C4-2B (cell line): Measurements from ENCODE around the gene GSK3B.
A peak's percentile ranks its signal among the peaks of the same experiment; 100 is the strongest.

Experiments
- H3K27ac ChIP-seq: fragments of 450-650 bp; 2 replicates; pipeline ENCODE4 v1.5.1; 2017
- CTCF ChIP-seq: fragments of 450-650 bp; conservative IDR thresholded peaks from 2 replicates; pipeline ENCODE4 v1.5.1; 2017; ENCODE audit warnings: mild to moderate bottlenecking
- ZFX ChIP-seq: fragments of 450-650 bp; IDR thresholded peaks from 2 replicates; pipeline ENCODE4 v1.6.1; 2017

GSK3B gene

DNA sequence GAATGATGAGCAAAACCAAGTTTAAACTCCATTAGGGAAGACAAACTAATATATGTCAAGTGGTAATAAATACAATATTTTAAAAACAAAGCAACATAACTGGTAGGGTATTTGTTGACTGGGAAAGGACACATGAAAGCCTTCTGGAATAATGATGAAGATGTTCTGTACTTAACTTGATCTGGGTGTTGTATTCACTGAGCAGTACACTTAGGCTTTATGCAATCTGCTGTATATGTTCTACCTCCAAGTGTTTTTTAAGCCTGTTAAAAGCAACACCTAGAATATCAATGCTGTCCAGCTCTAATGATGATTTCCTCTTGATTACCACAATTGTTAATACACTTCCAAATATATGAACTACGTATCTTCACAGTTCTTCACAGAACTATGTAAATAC lies 46.6 kb downstream of the GSK3B start:
- H3K27ac ChIP-seq: no peak overlapping the region
- TF ChIP-seq CTCF: no peak
- TF ChIP-seq ZFX: no peak

DNA sequence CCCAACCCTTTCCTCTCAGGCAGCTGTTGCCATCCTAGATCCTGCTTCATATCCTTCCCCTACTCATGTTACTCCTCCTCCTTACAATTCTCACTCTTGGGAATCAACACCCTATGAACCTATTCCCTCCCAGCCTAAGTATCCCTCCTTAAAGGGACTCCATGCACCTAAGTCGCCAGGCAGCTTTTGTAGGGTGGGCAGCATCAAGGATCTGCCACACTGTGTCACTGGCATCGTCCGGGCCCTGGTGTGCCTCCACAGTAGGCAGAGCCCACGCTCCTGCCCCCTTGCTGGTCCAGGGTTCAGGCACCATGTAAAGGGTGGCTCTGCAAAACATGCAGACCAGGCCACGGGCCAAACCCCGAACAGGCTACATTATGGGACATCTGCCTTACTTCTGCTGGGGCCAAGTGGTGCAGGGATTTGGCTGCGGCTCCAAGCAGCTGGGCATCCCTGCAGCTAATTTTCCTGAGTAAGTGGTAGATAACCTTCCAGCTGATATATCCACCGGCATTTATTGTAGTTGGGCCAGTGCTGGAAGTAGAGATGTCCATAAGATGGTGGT lies 53.4 kb downstream of the GSK3B start:
- no peak overlapping the region for H3K27ac ChIP-seq
- TF ChIP-seq ZFX (no peak), CTCF (no peak)

- TF ChIP-seq ZFX (no peak), CTCF (peak; percentile 22)
- no peak overlapping the region for H3K27ac ChIP-seq
Observed at GRCh38 chr3:120039642-120040610, 54.3 kb downstream of the GSK3B start.

DNA sequence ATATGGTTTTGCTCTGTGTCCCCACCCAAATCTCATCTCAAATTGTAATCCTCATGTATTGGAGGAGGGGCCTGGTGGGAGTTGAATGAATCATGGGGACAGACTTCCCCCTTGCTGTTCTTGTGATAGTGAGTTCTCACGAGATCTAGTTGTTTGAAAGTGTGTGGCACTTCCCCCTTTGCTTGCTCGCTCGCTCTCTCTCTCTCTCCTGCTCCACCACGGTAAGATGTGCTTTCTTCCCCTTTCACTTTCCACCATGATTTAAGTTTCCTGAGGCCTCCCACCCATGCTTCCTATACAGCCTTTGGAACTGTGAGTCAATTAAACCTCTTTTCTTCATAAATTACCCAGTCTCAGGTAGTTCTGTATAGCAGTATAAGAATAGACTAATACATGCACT lies 60.7 kb downstream of the GSK3B start:
- no peak overlapping the region for H3K27ac ChIP-seq
- TF ChIP-seq ZFX (no peak), CTCF (no peak)

DNA sequence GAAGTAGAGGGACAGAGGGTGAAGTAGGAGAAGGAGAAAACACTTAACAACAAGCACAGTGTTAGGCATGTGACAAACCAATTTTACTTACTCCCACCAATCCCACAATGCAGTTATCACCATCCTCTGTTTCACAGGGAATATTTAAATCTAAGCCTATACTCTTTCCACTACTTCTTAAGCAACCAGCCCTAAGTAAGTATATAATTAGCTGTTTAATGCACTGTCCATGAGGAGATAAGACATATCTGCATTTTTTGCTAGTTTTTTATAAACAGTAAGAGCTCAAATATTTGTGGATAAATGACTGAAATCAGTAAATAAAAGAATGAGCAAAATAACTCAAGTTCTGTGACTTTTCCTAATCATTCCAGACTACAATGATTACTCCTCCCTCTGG lies 62.7 kb downstream of the GSK3B start:
- TF ChIP-seq CTCF (no peak), ZFX (no peak)
- no peak overlapping the region for H3K27ac ChIP-seq

DNA sequence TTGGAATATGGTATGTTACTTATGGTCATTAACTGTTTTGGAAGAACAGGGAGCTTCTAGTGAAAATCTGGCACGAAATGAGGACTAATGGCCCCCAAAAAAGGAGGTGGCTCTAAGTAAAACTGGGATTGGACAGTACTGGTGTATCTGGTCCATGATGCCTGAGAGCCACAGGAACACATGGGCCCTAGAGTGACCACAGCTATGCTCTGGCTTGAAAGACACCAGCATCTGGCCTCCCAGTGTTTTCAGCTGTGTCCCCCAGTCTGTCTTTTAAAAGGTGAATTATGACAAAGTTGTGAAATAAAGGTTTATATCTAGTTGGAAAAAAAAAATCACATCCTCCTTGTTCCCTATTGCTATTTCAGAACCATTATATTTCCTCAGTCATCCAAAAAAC lies 64.5 kb downstream of the GSK3B start:
- no peak for TF ChIP-seq CTCF
- no peak for TF ChIP-seq ZFX

More for the DNA sequence above, 64.5 kb downstream of the GSK3B start:
- no peak overlapping the region for H3K27ac ChIP-seq
